Activated CD8-positive, alpha-beta memory T cell treated with anti-CD3 and anti-CD28 coated beads, Interleukin-2, amount 50 U/mL, for 1 hour (primary cell): ENCODE measurements around the gene AP4E1.
"Not testable (repeated sequence)": the region's sequence is repeated elsewhere in the genome, so short reads cannot be mapped to it uniquely, and the experiment has no call there.

Experiments used
- DNase-seq: peaks from one replicate; pipeline ENCODE4 v3.0.0-alpha.2; 2020; ENCODE audit errors: extremely low read depth

AP4E1 gene

GRCh38 chr15:50950745-50951144 is 42.3 kb downstream of the AP4E1 start:
- not testable (repeated sequence) for DNase-seq

- no peak for DNase-seq
These were observed 44.8 kb downstream of the AP4E1 start for GRCh38 chr15:50953302-50953701.

GRCh38 chr15:50954837-50955236 is 46.4 kb downstream of the AP4E1 start:
- DNase-seq: not testable (repeated sequence)

GRCh38 chr15:50959717-50960116 is 51.2 kb downstream of the AP4E1 start:
- DNase-seq: no peak

- DNase-seq: no peak
These were observed 55.6 kb downstream of the AP4E1 start for GRCh38 chr15:50964075-50964474.

GRCh38 chr15:50968353-50968752 is 59.9 kb downstream of the AP4E1 start:
- DNase-seq: no peak

GRCh38 chr15:50970524-50970923 is 62.0 kb downstream of the AP4E1 start:
- DNase-seq: no peak

GRCh38 chr15:50971115-50971514 is 62.6 kb downstream of the AP4E1 start:
- no peak for DNase-seq

- DNase-seq: no peak
These were observed 63.1 kb downstream of the AP4E1 start for GRCh38 chr15:50971542-50971941.

GRCh38 chr15:50973605-50974004 is 65.1 kb downstream of the AP4E1 start:
- no peak for DNase-seq

- DNase-seq: no peak
These were observed 68.7 kb downstream of the AP4E1 start for GRCh38 chr15:50977162-50977561.

- no peak for DNase-seq
These were observed 70.1 kb downstream of the AP4E1 start for GRCh38 chr15:50978580-50978979.

- DNase-seq: no peak
These were observed 70.6 kb downstream of the AP4E1 start for GRCh38 chr15:50979041-50979440.

GRCh38 chr15:50993598-50993997 is 85.1 kb downstream of the AP4E1 start:
- no peak for DNase-seq

GRCh38 chr15:50996641-50997040 is 88.2 kb downstream of the AP4E1 start:
- DNase-seq: no peak

GRCh38 chr15:50997371-50998051 is 89.0 kb downstream of the AP4E1 start:
- no peak for DNase-seq

GRCh38 chr15:51004103-51004551 is 95.6 kb downstream of the AP4E1 start:
- no peak for DNase-seq

- no peak for DNase-seq
These were observed 98.0 kb downstream of the AP4E1 start for GRCh38 chr15:51006336-51006985.

GRCh38 chr15:51007131-51007666 is 98.7 kb downstream of the AP4E1 start:
- no peak for DNase-seq

- no peak for DNase-seq
These were observed 102.7 kb downstream of the AP4E1 start for GRCh38 chr15:51011212-51011611.

- no peak for DNase-seq
These were observed 108.1 kb downstream of the AP4E1 start for GRCh38 chr15:51016615-51017014.

- no peak for DNase-seq
These were observed 113.7 kb downstream of the AP4E1 start for GRCh38 chr15:51022206-51022605.

- no peak for DNase-seq
These were observed 115.0 kb downstream of the AP4E1 start for GRCh38 chr15:51023499-51023898.
